ENCODE data around the gene BHLHE41.

DNA sequence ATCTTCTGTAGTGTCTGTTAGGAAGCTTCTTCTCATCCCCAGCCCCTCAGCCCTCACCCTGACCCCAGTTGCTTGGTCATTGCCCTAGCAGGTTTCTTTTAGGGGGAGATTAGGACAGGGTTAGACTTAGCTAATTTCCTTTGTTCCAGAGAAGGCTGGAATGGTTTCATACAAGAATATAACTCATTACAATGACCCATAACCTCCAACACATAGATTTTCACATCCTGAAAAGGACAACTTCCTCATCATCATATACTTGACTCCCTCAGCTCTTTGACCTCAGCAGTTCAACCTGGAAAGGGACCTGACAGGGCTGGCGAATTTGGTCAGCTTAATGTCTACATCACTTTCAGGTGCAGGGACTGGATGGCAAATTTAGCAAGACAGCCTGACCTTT is 8.0 kb upstream of the BHLHE41 start:
- TF ChIP-seq RNF2 (IDR thresholded peaks at IDR 0.05; ENCODE audit: borderline replicate concordance, low read depth) (no peak), MYC (IDR thresholded peaks at IDR 0.05; ENCODE audit: borderline replicate concordance, low read length) (no peak), HOXA7 (CRISPR knock-in tag; IDR thresholded peaks at IDR 0.05) (no peak), CTCF (IDR thresholded peaks at IDR 0.05) (no peak), SMC3 (IDR thresholded peaks at IDR 0.05) (no peak), POLR2AphosphoS2 (conservative IDR thresholded peaks at IDR 0.05; ENCODE audit: low read length) (no peak), JUNB (IDR thresholded peaks at IDR 0.05) (no peak), CHD2 (IDR thresholded peaks at IDR 0.05; ENCODE audit: low read length, partially characterized antibody) (no peak)
- TF ChIP-seq, protein P1, sequence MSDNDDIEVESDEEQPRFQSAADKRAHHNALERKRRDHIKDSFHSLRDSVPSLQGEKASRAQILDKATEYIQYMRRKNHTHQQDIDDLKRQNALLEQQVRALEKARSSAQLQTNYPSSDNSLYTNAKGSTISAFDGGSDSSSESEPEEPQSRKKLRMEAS (IDR thresholded peaks at IDR 0.05): no peak

All from A549 (cell line).